HG02763 (cell line): ENCODE measurements around the gene ABCC8.

Source experiments
- ATAC-seq: cut with Tn5 transposase; IDR thresholded peaks from one replicate; pipeline ENCODE4 v1.9.1; 2021; ENCODE audit warnings: mild to moderate bottlenecking, moderate library complexity; ENCODE audit not compliant: unreplicated experiment

Gene ABCC8

DNA sequence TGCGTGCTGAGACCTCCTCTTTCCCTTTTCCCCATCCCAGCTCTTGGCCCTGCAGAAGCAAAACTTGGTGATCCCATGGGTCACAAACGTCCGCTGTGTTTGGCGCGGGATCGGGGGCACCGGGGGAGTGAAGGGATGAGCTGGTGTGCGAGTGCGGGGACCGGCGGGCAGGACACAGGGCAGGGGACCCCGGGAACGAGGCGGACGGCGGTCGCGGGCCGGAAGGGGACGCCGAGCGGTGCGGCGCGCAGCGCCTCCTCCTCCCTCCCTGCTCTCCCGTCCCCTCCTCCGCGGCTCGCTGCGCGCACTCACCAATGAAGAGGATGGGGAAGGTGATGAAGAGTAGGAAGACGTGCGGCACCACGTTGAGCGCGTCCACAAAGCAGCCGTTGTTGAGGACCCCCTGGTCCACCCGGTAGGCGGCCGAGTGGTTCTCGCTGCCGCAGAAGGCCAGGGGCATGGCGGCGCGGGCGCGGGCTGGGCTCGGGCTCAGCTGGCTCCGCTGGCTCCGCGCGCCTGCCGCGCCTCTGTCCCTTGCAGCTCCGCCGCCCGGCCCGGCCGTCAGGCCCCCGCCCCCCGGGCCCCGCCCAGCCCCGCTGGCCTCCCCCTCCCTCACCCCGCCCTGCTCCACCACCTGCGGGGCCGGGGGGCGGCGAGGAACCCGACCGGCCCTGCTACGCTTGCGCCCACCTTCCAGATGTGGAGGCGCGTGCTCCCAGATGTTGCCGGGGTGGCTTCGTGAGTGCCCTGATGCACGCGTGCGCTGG lies at the start of gene ABCC8:
ABCC8 (minus strand) TSS at position 529 of the 767 bp plus-strand sequence; CDS start at position 460, 69 bp downstream.
- ATAC-seq, result no peak

DNA sequence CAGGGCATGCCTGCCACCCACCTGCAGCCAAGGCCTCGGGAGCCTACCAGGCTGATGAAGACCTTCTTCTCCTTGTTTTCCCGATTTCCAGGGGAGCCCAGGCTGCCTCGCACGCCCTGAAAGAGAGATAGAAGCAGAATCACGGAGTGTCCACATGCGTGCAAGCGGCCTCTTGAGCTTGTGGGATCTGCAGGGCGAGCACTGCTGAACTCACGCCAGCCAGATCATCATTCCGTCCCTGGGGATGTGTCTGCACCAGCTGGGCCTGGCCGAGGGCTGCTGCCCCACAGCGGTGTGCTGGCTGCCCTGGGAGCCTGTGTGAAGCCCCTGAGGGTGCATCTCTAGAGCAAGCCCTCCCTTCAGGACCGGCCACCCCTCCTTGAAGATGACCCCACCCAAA lies 49.7 kb upstream of the ABCC8 start:
- ATAC-seq, result no peak

DNA sequence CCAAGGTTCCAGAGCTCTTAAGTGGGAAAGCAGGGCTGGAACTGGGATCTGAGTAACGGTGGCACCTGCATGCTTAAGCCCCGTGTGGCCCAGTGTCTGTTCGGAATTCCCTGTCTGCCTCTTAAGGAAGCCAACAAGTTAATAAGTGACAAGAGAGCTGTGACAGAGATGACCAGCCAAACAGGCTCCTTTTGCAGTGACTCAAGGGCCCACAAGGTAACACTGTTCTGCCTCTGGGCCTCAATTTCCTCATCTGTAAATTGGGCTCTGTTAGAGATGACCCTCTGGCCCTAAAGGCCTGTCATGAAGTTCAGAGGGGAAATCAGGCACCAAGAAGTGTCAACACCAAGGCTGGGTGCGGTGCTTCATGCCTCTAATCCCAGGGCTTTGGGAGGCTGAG lies 48.9 kb upstream of the ABCC8 start:
- ATAC-seq, result no peak

DNA sequence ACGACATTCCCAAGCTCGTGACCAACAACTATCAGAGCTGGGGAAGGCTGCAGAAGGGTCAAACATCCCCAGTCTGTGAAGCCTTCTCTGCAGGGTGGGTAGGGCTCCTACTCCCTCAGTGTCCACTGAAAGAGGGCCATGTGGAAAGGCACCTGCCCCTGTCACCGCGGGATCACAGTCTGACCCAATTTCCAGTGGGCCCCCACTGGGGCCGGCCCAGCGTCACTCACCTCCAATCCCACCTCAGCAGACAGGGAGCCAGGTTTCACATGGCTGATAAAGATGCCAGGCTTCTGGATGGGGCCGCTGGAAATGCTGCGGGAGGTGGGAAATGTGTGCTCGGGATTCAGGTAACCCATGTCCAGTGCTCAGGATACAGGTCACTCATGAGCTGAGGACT lies 47.6 kb upstream of the ABCC8 start:
- ATAC-seq, result no peak

DNA sequence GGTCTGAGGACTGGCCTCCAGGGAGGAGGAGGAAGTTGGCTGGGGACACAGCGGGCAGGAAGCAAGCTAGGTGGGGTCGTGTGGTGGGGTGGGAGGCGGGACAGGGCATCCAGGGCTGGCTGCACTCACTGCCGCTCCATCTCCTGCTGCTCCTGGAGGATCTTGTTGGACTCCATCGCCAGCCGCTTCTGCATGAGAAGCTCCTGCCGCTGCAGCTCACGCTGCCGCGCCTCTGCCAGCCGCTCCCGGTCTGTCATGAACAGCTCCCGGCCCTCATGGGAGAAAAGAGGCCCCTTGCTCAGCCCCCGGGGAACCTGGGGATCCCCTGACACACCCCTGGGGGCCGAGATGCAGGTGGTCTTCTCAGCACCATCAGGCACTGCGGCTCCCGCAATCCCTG lies 46.0 kb upstream of the ABCC8 start:
- no peak for ATAC-seq

DNA sequence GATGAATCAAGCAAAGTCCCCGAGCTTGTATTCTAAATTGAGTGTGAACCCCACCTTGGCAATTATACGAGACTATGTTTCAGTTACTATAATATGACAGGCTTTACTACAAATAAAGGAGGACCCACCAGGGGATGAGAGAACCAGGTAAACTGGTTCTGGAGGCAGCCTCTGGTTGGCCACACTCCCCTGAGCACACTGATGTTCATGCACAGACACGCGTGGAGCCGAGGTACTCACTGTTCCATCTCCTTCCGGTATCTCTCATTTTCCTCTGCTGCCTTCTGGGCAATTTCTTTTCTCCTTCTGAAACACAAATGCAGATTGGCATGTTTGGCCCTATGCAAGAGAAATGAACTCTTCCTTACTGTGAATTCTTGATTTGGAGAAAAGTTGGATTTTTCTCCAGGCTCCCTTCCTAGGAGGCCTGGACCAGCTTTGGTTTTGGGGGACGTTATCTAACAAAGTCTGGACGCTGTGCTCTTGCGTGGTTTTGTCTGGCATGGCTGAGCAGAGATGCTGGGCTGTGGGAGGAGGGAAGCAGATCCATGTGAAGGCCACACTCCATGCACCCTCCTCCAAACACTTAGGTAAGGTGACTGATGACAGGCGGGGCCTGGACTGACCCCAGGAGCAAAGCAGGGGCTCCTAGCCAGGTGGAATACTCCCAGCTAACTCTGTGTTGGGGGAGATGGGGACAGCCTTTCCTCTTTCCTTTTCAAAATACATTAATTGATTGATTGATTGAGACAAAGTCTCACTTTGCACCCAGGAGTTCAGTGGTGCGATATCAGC lies 44.7 kb upstream of the ABCC8 start:
- no peak for ATAC-seq

DNA sequence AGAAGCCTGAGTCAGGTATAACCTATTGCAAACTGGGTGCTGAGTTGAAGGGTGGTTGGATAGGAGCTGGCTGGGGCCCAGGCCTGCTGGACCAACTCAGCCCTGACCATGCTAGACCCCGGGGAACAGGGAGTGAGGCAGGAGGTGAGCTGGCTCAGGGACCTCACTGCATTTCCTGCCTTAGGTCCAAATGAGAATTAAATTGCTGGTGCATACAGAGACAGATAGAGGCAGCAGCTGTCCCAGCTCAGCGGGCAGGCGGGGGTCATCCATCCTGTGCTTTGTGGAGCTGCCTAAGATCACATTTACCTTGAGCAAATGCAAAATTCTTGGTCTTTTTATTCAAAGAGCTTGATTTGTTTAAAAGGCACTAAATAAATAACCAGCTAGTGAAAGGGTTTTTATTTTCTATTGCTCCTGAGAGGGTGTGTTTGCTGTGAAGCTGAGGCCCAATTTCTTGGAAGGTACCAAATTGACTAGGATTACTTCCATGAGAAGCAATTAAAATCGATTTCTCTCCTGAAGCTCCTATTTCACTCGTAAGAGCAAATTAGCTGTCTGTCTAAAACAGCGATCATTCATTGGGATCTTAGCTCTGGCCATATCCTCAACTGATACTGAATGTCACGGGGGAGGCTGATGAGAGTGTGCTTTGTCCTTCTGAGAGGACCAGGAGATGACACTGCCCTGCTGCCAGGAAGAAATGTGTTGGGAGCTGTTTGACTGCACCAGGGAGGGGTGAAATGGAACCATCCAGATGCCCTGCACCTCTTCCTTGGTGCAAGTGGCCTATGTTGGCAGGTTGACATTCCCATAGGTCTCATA lies 42.6 kb upstream of the ABCC8 start:
- no peak for ATAC-seq

DNA sequence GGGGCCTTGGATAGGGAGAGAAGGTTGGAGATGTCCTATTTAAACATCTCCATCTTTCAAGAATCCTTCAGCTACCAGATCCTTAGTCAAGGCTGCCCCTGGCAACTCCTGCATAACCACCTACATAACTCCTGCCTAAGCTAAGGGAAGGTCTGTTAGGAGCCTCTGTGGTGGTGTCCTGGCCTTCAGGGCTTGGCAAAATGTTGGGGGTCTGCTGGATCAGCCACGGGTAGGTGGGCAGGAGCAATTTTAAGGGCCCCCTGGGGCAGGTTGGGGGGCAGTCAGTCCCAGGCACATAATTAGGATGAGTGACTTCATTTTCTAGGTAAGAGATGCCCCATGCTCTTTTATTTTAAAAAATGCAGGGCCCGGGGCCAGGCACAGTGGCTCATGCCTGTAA lies 41.7 kb upstream of the ABCC8 start:
- no peak for ATAC-seq

DNA sequence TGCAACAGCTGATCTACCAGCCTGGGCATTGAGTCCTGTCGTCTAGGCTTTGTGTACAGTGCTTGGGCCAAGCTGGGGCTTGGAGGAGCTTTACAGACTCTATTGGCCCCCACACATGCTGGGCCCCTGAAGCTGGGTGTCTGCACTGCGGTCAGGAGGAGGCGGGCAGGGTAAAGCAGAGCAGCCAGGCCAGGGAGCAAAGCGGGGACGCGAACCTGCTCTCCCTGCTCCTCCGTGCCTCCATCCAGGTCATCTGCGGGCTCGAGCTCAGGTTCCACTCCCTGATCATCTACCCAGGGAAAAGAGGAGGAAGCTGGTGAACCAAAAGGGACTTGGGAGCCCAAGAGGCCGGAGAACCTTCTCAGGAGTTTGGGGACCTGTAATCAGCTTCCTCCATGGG lies 40.5 kb upstream of the ABCC8 start:
- ATAC-seq, result no peak

DNA sequence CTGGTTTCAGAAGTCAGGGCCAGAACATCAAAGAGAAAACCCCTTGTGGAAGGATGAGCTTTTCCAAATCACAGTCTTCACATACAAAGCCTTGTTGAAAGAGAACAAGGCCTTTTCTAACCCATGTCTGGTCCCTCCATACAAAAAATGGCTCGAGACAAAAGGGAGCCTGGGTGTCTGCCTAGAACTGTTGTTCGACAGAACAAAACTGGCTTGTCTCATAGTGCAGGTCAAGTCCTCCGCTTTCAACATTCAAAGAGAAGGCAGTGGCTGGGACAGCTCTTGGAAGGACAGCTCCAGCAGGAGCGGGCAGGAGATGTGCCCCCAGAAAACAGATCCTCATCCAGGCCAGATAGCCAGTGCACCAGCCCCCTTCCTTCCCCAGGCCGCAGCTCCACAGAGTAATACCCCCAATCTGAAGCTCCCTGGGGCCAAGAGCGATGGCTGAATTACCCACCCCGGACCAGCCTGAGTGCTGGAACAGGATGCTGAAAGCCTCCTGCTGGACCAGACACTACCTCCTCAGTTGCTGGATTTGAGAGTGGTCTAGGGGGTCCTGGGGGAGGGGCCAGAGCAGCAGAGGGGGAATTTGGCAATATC lies 40.0 kb upstream of the ABCC8 start:
- ATAC-seq, result no peak

DNA sequence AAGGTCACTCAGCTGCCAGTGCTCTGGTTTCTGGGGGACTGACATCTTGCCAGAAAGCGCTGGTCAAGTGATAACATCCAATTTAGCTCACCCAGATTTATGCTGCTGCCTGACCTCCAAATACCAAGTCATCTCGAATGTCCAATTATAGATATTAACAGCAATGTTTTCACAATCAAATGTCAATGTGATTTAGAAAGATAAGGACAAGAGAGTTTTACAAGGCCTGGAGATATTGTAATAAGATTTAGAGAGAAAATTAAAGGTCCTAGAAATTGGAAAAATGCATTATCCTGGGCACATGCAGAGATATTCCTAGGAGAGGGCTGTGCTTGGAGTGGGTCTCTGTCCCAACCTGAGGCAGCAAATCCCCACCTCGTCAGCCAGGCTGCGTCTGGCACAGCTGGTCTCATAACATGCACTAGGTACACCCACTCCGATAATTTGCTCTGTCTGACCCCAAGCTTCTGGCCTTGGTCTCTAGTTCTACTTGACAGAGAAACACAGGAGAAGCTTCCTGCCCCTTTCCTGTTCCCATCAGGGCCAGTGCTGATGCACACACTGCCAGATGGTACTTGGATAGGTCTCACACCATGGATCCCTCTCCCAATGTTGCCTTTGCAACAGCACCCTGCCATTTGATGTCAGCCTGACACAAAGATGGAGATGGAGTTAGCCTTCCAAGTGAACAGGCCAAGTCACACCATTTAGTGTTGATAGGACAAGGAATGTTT lies 39.0 kb upstream of the ABCC8 start:
- no peak for ATAC-seq

DNA sequence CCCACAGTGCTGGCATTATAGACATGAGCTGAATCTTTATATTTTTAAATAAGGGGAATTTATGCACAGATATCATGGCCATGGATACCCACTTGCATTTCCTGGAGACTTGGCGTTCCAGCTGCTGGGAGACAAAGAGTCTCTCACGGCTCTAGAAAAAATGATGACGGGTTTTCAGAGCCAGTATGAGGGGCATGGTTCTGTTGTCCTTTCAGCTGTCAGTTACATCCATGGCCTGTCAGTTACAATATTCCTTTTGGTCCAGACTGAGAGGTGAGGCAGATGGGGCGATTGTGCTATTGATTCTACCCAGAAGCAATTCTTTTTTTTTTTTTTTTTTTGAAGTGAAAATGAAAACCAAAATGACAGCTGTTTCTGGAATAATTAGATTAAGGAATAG lies 37.8 kb upstream of the ABCC8 start:
- ATAC-seq, result no peak

DNA sequence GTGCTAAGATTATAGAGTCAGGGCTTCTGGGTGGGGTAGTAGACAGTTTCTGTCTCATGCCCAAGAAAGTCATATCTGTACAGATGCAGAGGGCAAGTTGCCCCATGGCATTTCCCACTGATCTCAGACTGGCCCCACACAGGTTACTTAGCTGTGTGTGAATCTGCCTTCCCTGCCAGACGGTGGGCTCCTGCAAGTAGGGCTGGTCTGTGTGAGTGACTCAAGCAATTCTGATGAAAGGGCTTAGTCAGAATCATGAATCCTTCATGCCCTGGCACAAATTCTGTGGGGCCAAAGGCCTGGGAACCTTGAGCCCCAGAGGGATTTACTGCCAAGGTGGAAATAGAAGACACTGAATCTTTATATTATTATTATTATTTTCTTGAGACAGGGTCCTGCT lies 37.2 kb upstream of the ABCC8 start:
- no peak for ATAC-seq

DNA sequence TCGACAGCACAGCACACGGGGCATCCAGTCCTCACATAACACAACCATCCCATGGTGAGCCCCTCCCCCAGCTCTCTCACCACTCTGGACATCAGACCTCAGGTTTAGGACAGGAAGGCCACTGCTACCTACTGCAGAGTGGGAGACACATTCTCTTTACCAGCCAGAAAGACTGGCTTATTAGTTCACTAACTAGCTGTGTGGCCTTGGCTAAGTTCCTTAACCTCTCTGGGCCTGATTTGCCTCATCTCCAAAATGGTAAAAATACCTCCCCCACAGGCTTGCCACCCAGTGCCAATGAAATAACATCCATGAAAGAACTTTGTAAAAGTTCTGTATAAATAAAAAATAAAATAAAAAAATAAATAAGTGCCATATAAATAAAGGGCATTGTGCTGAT lies 35.5 kb upstream of the ABCC8 start:
- ATAC-seq, result no peak

DNA sequence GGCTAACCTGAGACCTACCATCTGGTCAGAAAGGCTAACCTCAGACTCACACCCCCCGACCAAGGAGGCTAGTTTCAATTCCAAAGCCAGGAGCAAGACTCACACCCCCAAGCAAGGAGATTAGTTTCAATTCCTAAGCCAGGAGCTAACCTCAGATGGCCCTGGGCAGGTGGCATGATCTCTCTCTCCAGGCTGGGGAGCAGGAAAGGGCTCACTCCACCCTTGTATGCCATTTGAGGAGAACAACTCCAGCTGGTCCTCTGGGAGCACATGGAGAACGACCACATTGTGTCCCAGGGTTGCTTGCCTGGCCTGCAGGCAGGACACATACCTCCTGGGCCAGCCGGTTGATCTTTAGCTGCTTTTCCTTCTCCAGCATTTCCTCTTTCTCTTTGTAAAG lies 34.9 kb upstream of the ABCC8 start:
- ATAC-seq, result no peak

DNA sequence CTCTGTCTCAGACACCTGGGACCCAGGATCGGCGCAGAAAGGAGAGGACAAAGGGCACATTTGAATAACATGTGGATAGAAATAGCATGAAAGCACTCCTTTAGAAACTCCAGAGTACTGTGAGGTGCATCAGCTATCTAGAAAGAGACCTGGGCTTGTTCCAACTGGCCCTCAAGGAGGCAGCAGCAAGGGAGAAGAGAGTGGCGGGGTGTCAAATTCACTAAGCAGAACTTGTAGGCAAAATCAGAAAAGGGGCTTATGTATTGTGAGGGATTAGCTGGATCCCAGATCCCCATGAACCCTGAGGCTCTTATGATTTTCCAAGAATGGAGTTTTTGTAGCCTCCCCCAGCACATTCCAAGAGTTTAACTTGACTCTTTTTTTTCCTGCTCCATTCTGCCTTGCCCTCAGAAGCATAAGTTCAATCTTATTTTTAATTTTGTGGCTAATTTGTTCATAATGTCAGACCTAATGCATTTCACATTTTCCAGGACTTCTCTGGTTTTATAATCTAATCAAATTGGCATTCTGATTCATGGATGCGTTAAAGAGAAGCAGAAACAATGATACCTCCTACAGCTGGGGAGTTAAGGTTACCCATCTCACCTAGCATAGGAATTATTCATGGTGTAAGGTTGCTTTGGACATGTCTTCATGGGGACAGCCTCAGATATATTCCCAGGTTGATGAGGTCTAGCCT lies 34.0 kb upstream of the ABCC8 start:
- ATAC-seq, result no peak

DNA sequence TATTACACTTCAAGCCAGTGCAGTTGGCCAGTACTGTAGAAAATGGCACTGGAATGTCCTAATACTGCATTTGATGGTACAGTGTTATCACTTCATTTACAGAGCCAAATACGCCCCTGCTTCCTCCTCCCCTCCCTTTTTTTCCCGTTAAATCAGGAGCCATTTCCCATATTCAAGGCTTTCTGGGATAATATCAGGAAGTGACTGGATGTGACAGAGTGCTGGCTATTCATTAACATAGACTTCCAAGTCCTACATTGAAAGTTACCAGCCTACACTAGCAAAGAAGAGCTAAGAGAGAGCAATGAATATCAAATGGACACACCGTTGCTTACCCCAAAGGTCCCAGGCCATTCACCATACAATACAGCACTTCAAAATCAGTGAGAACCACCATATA lies 32.1 kb upstream of the ABCC8 start:
- no peak for ATAC-seq

DNA sequence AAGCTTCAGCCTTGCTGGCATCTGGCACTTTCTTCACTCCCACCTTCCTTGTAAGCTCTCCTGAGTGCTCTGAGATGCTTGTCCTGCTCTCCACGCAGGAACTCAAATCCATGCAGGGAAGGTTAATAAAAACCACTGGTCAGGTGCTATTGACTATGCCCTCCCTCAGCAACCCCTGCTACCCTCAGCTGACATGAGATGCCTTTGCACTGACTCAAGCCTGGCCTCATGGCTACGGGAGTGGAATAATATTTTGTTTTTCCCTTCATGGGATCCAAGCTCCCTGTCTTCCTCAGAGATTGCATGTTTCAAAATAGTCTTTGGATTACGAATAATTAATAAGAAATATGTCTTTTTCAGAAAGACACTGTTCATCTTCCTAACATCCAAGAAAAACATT lies 31.7 kb upstream of the ABCC8 start:
- ATAC-seq, result no peak

DNA sequence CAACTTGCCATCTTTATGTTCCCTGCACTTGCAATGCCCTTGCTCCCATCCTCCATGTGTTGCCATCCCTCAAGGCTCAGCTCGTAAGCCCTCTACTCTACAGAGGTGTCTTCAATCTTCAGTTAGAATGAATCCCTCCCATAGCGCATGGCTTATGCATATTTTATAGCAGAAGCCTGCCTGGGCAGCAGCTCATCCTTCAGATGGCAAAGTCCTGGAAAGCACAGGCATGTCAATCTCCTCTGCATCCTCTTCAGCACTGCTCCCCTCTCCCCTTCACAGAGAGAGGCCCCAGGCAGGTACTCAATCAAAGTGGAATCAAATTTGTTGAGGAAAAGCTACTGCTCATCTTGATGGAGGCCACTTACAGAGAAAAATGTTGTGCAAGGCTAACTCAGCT lies 31.1 kb upstream of the ABCC8 start:
- ATAC-seq, result no peak

DNA sequence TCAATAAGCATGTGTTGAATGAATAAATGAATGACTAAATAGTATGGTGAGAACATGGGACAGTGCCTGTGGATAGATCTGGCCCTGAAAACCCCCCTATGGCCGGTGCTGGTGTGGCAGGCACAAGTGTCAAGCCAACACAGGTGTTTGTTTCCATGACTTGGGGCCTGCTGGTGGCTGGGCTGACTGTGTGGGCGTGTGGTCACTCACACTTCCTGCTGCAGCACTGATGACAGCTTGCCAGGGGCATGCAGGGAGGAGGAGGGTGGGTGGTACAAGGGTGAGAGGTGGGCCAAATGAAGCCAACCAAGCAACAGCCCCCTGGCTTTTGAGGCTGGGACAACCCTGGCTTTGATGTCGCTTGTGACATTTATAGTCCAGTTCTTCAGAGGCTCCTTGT lies 30.3 kb upstream of the ABCC8 start:
- ATAC-seq, result peak; percentile 57
